GM12878 (cell line): ENCODE measurements around the gene H6PD. TPM values are rescaled to one million over a fixed set of nuclear protein-coding genes. Genes with fewer than 3 reads are reported as not detected.
A peak's percentile ranks its signal among the peaks of the same experiment; 100 is the strongest.

Experiments
- ASH2L ChIP-seq: fragments of 300-600, 200-600 bp; sonication (generic); IDR thresholded peaks from 2 replicates; pipeline ENCODE4 v1.6.1; 2017; ENCODE audit warnings: low read depth, mild to moderate bottlenecking, borderline replicate concordance
- BCL11A ChIP-seq: IDR thresholded peaks from 2 replicates; pipeline ENCODE4 v1.6.1; 2011; ENCODE audit warnings: low read depth, low read length
- BCL3 ChIP-seq: IDR thresholded peaks from 2 replicates; pipeline ENCODE4 v1.6.1; 2011; ENCODE audit warnings: borderline replicate concordance, low read depth, mild to moderate bottlenecking, moderate library complexity, low read length; ENCODE audit not compliant: insufficient read depth, poor library complexity, severe bottlenecking
- E2F4 ChIP-seq: IDR thresholded peaks from 2 replicates; pipeline ENCODE4 v1.6.1; 2012; ENCODE audit warnings: low read depth, low read length, improper control_type of control experiment
- GATAD2B ChIP-seq: fragments of 450-650 bp; conservative IDR thresholded peaks from 2 replicates; pipeline ENCODE4 v1.6.1; 2017; ENCODE audit warnings: low read depth, mild to moderate bottlenecking, moderate library complexity
- IKZF1 ChIP-seq: fragments of 450-650 bp; conservative IDR thresholded peaks from 2 replicates; pipeline ENCODE4 v1.6.1; 2017; ENCODE audit warnings: antibody characterized with exemption, mild to moderate bottlenecking
- IRF4 ChIP-seq: IDR thresholded peaks from 2 replicates; pipeline ENCODE4 v1.6.1; 2011; ENCODE audit warnings: low read depth, low read length
- JUND ChIP-seq: IDR thresholded peaks from 2 replicates; pipeline ENCODE4 v1.6.1; 2012; ENCODE audit warnings: low read depth, mild to moderate bottlenecking, low read length, improper control_type of control experiment, moderate library complexity
- NBN ChIP-seq: fragments of 450-650 bp; IDR thresholded peaks from 2 replicates; pipeline ENCODE4 v1.6.1; 2016
- NFYA ChIP-seq: IDR thresholded peaks from 2 replicates; pipeline ENCODE4 v1.6.1; 2011; ENCODE audit warnings: low read depth, mild to moderate bottlenecking, low read length, improper control_type of control experiment, borderline replicate concordance
- NKRF ChIP-seq: fragments of 450-650 bp; conservative IDR thresholded peaks from 2 replicates; pipeline ENCODE4 v1.6.1; 2017; ENCODE audit warnings: mild to moderate bottlenecking, moderate library complexity
- SKIL ChIP-seq: fragments of 450-650 bp; IDR thresholded peaks from 2 replicates; pipeline ENCODE4 v1.6.1; 2017; ENCODE audit warnings: mild to moderate bottlenecking, low read depth, inconsistent platforms; ENCODE audit not compliant: poor library complexity, severe bottlenecking
- SUPT20H ChIP-seq: IDR thresholded peaks from 2 replicates; pipeline ENCODE4 v1.6.1; 2011; ENCODE audit warnings: low read depth, mild to moderate bottlenecking, low read length, moderate library complexity, borderline replicate concordance; ENCODE audit not compliant: control insufficient read depth
- TARDBP ChIP-seq: IDR thresholded peaks from 2 replicates; pipeline ENCODE4 v1.6.1; 2016; ENCODE audit warnings: borderline replicate concordance
- TBL1XR1 ChIP-seq: IDR thresholded peaks from 2 replicates; pipeline ENCODE4 v1.6.1; 2012; ENCODE audit warnings: low read depth, low read length, improper control_type of control experiment
- ZBTB4 ChIP-seq: fragments of 450-650 bp; formaldehyde crosslinking; IDR thresholded peaks from 2 replicates; pipeline ENCODE4 v1.4.0; 2022; ENCODE audit warnings: mild to moderate bottlenecking, moderate library complexity
- ZNF622 ChIP-seq: fragments of 450-650 bp; IDR thresholded peaks from 2 replicates; pipeline ENCODE4 v1.6.1; 2017; ENCODE audit warnings: mild to moderate bottlenecking, inconsistent platforms
- polyA plus RNA-seq, 11 experiments: library from polyadenylated mRNA; depleted of rRNA in 4 of 11; unstranded in 6 of 11; stranded (reverse) in 5 of 11; fragments of >200 nt; fragmentation: Nextera tagmentation in 4 of 11; fragmentation: Illumina TruSeq in 1 of 11; extraction: Ambion mirVana in 4 of 11; extraction: Trizol in 1 of 11; gene quantifications; 1 replicate in 1 of 11; 2 replicates in 10 of 11; pipeline versions ENCODE4 v1.2.1 to v1.2.3, GENCODE V29; 2011 to 2016; ENCODE audit warnings: inconsistent platforms in 2 of 11, missing spikeins in 2 of 11, low read depth in 1 of 11
- total RNA-seq, 4 experiments: library from RNA; depleted of rRNA in 3 of 4; stranded (reverse); fragments of >200 nt in 3 of 4; fragmentation: Illumina TruSeq in 1 of 4; extraction: Trizol in 1 of 4; gene quantifications; 2 replicates each; pipeline versions ENCODE4 v1.2.1 to v1.2.3, GENCODE V29; 2013 to 2021

Gene H6PD
- total and polyA plus RNA-seq, 10 of the 15 experiments (the other 5 are each of a cell fraction or from before 2014, with no cell fraction given): 1.2 to 20.7 (median 7.7) TPM

- TF ChIP-seq SUPT20H (no peak), BCL11A (0 out of 2 replicates have a peak, but pooled peaks have one; percentile 49), IRF4 (peak; percentile 73), SKIL (peak; percentile 17), IKZF1 (peak; percentile 69), TBL1XR1 (0 out of 2 replicates have a peak, but pooled peaks have one; percentile 21), GATAD2B (peak; percentile 84), JUND (peak; percentile 46; the same call in 1 of the 2 replicates), ZNF622 (no peak), ASH2L (no peak), NKRF (no peak), E2F4 (no peak), NFYA (no peak), NBN (0 out of 2 replicates have a peak, but pooled peaks have one; percentile 38), BCL3 (no peak), TARDBP (no peak), ZBTB4 (CRISPR knock-in tag) (no peak)
Observed at GRCh38 chr1:9275567-9276034, 41.0 kb downstream of the H6PD start (continued).
